ENCODE measurements around the gene ACACA.

Gene ACACA

DNA sequence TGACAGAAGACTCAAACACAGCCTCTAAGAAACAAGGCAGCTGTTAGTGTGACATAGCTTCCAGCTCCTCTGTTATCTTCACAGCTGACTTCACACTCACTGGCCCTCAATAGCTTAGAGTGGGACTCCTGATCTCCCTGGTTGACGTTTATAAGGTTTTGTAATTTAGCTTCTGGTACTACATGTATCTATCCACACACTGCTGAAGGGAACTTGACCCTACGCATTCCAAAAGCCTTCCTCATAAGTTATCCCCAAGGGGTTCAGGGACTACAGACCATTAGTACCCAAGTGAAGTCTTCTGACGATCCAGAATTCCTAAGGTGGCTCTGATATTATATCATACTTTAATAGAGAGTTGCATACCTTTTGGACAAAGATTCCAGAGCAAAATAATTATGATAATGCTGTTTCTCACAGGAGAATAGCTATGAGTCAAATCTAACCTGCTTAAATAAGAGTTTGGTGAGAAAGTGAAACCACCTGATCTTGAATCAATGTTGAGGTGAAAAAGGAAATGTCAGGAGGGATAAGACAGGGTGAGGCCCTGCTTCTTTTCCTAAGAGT, 14.5 kb downstream of the ACACA start:
- H3K4me3 ChIP-seq (ENCODE audit: low read depth, low read length), result no peak overlapping the region
- peak; percentile 21 for DNase-seq (ENCODE audit: low read depth)
- TF ChIP-seq, protein P1, sequence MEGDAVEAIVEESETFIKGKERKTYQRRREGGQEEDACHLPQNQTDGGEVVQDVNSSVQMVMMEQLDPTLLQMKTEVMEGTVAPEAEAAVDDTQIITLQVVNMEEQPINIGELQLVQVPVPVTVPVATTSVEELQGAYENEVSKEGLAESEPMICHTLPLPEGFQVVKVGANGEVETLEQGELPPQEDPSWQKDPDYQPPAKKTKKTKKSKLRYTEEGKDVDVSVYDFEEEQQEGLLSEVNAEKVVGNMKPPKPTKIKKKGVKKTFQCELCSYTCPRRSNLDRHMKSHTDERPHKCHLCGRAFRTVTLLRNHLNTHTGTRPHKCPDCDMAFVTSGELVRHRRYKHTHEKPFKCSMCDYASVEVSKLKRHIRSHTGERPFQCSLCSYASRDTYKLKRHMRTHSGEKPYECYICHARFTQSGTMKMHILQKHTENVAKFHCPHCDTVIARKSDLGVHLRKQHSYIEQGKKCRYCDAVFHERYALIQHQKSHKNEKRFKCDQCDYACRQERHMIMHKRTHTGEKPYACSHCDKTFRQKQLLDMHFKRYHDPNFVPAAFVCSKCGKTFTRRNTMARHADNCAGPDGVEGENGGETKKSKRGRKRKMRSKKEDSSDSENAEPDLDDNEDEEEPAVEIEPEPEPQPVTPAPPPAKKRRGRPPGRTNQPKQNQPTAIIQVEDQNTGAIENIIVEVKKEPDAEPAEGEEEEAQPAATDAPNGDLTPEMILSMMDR (IDR thresholded peaks at IDR 0.05; ENCODE audit: low read depth, low read length, missing control alignments), result no peak

DNA sequence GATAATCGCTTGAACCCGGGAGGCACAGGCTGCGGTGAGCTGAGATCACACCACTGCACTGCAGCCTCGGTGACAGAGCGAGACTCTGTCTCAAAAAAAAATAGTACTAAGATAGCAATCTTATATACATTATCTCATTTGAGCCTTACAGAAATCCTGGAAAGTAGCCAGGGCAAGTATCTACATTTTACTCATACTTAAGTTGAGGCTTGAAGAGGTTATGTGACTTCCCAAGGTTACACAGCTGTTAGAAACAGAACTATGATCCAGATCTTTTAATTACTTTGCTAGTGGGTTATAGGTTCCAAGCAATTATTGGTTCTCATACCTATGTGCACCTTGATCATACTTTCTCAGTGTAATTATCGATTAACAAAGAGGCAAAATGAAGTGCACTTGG, 15.5 kb downstream of the ACACA start:
- H3K4me3 ChIP-seq (ENCODE audit: low read depth, low read length), result no peak overlapping the region
- TF ChIP-seq, protein P1 (IDR thresholded peaks at IDR 0.05; ENCODE audit: low read depth, low read length, missing control alignments), result no peak
- no peak for DNase-seq (ENCODE audit: low read depth)

DNA sequence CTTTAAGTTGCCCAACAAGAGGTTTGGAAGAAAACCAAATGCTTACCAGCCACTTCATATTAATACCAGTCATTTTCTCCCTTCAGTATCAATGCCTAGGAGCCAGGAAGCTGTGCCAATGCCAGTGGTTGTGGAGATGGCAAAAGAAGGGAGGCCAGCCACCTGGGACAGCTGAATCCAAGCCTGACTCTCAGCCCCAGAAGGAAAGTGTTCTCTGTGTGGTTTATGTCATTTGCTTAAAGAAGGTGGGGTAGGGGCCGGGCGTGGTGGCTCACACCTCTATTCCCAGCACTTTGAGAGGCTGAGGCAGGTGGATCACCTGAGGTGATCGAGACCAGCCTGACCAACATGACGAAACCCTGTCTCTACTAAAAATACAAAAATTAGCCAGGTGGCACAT, 17.5 kb downstream of the ACACA start:
- no peak overlapping the region for H3K4me3 ChIP-seq (ENCODE audit: low read depth, low read length)
- DNase-seq (ENCODE audit: low read depth), result no peak
- TF ChIP-seq, protein P1 (IDR thresholded peaks at IDR 0.05; ENCODE audit: low read depth, low read length, missing control alignments), result no peak

DNA sequence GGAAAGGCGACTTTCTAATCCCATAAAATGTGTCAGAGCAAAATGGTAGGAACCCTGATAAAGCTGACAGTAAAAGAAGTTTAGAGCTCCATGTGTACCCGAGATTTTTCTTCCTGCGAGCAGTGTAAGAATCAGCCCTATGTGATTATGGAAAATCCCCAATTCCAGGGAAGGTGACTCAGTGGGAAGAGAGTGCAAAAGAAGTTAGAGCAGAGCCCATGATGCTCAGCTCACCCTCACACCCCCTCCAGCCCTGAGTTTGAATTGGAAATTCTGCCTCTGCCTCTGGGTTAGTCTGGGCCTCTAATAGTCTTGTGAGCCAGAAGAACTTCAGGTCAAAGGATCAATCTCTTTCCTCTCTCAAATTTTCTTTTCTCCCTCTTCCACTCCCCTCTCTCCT, 18.4 kb downstream of the ACACA start:
- no peak for DNase-seq (ENCODE audit: low read depth)
- H3K4me3 ChIP-seq (ENCODE audit: low read depth, low read length), result no peak overlapping the region
- TF ChIP-seq, protein P1 (IDR thresholded peaks at IDR 0.05; ENCODE audit: low read depth, low read length, missing control alignments), result no peak

DNA sequence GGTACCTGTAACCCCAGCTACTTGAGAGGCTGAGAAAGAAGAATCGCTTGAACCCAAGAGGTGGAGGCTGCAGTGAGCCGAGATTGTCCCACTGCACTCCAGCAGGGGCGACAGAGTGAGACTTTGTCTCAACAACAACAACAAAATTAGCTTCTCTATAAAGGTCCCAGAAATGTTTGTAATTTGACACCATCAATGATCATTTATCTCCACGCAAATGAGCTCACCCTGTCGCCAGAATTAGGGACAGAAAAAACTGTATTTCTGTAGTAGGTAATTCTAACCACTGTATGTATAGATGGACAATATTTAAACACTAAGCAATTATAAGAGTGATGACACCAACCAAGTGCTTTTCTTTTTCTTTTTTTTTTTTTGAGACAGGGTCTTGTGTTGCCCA, 20.2 kb downstream of the ACACA start:
- DNase-seq (ENCODE audit: low read depth), result no peak
- TF ChIP-seq, protein P1 (IDR thresholded peaks at IDR 0.05; ENCODE audit: low read depth, low read length, missing control alignments), result no peak

DNA sequence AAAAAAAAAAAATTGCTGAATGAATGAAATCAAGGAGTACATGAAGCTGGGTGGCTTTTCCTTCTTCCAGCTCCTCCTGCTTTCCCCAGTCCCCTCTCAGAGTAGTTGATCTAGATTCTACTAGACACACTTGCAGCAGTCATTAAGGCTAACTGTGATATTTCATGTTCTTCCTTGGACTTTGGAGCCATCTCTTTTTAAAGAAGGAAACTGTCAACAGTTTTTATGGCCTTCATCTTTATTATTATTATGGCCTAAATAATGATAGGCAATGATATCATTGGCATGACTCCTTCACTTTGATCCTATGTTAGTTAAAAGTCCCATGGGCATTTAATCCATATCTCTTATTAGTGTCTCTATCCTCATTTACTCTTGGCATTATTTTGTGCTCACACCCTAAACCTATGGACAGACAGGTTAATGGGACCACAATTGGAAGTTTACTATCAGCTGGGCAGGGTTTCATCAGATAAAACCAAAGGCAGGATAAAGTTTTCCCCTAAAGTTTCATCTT, 21.1 kb downstream of the ACACA start:
- no peak overlapping the region for H3K4me3 ChIP-seq (ENCODE audit: low read depth, low read length)
- DNase-seq (ENCODE audit: low read depth), result no peak
- TF ChIP-seq, protein P1 (IDR thresholded peaks at IDR 0.05; ENCODE audit: low read depth, low read length, missing control alignments), result no peak

More for the DNA sequence above, 20.2 kb downstream of the ACACA start:
- no peak overlapping the region for H3K4me3 ChIP-seq (ENCODE audit: low read depth, low read length)

DNA sequence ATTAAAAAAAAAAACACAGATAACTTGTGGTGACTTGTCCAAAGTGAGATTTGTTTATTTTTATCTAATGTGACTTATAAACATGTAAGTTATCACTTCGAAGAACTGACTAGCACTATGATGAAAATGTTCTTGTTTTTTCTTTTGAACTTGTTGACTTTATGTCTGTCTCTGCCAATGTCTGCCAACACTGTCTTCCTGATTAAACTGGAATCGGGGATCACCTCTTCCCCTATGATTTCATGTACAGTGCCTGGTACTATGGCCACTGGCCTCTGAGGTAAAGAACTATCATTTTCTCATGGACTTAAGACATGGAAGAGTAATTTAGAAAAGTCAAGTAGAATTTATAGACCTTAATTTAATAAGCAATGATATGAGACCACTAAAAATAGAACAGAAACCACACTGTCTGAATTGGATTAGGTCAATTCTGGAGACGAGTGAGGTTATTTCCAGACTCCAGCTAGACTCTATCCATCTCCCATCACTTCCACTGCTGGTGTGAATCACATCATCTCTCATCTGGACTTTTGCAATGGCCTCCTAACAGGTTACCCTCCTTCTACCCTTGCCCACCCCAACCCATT, 22.0 kb downstream of the ACACA start:
- DNase-seq (ENCODE audit: low read depth), result no peak
- TF ChIP-seq, protein P1 (IDR thresholded peaks at IDR 0.05; ENCODE audit: low read depth, low read length, missing control alignments), result no peak
- no peak overlapping the region for H3K4me3 ChIP-seq (ENCODE audit: low read depth, low read length)

Data from GM12864 (cell line).